ENCODE measurements around the gene IL23A.
A peak's percentile ranks its signal among the peaks of the same experiment; 100 is the strongest.
"Not testable (repeated sequence)": the region's sequence is repeated elsewhere in the genome, so short reads cannot be mapped to it uniquely, and the experiment has no call there.

IL23A gene, protein sequence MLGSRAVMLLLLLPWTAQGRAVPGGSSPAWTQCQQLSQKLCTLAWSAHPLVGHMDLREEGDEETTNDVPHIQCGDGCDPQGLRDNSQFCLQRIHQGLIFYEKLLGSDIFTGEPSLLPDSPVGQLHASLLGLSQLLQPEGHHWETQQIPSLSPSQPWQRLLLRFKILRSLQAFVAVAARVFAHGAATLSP

DNA sequence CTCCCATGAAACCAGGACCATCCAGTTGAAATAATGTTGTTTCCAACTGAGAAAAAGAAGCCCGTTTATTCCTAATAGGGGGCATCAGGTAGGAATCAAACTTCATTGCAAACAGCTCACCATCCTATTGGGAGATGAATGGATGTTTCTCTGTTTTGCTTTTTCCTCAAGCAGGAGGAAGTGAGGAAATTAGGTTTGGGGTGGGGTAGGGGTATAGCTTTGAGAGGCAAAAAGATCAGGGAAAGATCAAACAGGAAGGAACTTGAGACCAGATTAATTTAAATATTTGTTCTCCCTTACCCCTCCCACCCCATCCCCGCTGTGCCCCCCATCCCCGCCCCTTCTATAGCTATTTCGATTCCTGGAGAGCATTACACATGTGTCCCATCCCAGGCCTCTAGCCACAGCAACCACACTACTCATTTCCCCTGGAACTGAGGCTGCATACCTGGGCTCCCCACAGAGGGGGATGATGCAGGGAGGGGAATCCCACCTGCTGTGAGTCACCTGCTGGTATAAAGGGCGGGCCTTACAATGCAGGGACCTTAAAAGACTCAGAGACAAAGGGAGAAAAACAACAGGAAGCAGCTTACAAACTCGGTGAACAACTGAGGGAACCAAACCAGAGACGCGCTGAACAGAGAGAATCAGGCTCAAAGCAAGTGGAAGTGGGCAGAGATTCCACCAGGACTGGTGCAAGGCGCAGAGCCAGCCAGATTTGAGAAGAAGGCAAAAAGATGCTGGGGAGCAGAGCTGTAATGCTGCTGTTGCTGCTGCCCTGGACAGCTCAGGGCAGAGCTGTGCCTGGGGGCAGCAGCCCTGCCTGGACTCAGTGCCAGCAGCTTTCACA, at the start of gene IL23A:
Gene IL23A, plus strand, starts transcription at position 577 of the 850 bp plus-strand sequence. Its CDS starts 161 bp downstream, at position 738.
- DNase-seq = no peak

DNA sequence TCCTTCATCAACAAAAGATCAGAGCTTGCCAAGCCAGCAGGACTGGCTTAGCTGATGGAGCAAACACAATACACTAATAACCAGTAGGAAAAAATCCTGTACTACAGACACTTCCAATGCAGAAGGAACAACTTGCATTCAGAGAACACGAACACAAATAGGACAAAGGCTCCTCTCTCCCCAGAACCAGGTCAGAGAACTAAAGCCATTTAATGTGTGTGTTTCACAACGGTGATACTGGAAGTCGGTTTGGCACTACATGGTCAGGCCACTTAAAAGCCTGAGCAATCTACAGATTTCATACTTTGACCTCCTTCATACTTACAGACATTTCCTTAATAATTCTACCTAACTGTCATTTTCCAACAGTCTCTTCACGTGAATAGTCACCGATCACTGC, 44.9 kb upstream of the IL23A start:
- DNase-seq = no peak

DNA sequence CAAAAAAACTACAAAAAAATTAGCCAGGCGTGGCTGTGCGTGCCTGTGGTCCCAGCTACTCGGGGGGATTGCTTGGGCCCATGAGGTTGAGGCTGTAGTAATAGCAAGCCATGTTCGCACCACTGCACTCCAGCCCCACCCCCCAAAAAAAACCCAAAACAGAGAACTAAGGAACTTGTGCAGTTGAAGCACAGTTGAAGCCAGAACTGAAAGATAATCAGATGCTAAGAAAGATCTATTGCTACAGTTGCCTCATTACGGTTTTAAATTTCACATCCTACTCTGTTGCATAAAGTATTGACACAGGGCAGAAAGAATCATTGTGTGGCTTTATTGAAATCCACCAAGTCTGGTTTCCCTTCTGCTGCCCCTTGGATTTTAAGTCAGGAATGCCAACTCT, 42.4 kb upstream of the IL23A start:
- no peak for DNase-seq

DNA sequence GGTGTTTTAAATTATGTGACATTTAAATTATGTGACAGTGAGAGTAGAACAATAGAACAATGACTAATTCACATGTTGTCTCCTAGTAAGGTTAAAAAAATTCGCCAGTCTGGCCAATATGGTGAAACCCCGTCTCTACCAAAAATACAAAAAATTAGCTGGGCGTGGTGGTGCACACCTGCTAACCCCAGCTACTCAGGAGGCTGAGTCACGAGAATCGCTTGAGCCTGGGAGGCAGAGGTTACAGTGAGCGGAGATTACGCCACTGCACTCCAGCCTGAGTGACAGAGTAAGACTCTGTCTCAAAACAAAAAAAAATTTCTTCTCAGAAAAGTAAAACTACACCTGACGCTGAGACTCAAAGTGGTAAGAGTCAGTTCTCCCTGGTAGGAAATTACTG, 41.3 kb upstream of the IL23A start:
- DNase-seq = no peak

DNA sequence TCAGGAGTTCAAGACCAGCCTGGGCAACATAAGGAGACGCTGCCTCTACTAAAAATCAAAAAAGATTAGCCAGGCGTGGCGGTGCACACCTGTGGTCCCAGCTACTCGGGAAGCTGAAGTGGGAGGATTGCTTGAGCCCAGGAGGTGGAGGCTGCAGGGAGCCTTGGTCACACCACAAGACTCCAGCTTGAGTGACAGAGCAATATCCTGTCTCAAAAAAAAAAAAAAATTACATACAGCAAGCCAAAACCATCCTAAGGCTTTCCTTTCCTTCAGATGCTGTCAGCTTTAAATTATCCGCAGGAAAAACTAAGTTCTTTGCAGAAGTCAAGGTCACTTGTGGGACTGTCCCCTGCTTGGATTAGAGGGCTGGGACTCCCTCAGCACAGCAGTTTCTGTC, 39.9 kb upstream of the IL23A start:
- no peak for DNase-seq

DNA sequence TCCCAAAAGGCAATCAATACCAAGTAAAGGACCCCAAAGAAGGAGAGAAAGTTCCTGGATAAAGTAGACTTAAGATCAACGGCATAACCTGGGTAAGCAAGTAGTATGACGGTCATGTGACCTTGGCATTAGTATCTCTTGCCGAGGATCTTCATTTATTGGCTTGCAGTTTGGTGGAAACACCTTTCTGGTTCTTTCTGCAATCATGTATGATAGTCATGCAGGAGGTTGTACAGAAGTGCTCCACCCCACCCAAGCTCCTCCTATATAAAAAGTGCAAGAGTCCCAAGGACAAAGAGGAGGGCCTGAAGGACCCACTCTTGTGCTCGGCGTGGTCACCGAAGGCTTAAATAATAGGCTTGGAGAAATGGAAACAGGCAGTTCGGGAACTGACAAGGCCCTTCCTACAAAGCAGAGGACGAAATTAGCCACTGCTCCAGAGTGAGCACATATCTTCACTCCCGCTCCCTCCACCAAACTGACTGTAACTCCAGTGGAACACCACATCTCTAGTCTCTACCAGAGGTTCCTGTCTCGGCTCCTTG, 39.3 kb upstream of the IL23A start:
- DNase-seq = no peak

DNA sequence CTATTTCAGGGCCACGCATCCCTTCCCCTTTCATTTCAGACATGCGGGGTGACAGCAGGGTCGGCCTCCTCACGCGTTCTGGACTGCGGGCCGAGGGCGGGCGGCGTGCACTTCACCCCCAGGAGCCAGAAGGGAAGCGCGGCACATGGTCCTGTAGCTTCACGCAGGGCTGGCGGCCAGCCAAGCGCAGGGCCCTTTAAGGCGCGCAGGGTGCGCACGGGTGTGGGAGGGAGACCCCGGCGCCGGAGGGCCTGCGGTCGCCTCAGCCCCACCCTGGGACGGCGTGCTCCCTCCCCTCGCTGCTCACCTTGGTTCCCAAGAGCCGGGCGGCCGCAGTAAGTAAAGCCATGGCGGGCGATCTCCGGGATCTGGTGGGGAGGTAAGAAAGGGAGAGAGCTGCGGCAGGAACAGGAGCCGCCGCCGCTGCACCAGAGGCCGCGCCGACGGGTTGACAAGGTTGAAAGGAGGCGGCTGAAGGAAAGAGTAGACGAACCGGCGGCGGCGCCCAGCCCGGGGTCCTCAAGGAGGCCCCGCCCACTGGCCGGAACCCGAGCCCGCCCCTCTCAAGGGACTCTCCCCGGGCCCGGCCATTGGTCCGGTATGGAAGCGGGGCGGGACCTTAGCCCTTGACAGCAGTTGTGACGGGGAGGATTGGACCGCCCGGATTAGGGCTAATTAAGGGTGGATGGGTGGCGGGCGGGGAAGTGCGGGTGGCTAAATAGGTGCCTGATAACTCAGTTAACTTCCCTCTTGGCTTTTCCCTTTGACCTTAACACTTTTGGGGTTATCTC, 38.6 kb upstream of the IL23A start, which contains the start of gene CS:
Gene CS, minus strand, starts transcription at position 478 of the 791 bp plus-strand sequence. Its CDS starts 129 bp downstream, at position 349.
- DNase-seq = peak; percentile 86

DNA sequence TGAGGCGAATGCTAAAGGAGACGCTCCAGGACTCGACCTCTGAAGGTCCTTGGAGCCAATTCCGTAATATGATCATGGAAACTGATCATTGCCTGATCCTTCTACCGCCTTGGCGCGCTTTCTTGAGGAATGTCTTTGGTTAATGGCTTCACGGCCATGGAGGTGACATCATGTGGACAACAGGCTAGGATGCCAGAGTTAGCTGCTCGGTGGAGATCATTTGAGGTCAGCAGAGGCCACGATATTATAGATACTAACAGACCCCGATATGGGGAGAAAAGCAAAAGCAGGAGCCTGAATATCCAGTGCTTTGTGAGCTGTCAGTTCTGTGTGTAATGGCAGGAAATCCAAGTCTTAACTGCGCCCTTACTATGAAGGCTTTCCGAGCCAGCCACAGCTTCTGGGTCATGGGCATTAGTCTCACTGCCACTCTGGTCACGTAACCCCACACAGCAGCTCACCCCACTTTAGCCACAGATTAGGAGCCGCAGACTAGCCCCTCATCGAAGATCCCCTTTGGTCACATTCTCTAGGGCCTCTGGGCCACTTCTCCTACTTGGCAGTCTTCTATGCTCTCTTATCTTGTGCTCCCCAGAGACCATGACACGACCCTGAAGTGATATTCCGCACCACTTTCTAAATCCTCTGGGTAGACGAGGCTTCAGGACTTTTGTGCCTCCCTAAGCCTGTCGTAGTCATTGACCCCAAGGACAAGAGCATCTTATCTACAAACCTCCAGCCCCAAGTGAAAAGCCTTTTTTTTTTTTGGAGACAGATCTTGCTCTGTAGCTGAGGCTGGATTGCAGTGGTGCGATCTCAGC, 37.8 kb upstream of the IL23A start:
- no peak for DNase-seq

DNA sequence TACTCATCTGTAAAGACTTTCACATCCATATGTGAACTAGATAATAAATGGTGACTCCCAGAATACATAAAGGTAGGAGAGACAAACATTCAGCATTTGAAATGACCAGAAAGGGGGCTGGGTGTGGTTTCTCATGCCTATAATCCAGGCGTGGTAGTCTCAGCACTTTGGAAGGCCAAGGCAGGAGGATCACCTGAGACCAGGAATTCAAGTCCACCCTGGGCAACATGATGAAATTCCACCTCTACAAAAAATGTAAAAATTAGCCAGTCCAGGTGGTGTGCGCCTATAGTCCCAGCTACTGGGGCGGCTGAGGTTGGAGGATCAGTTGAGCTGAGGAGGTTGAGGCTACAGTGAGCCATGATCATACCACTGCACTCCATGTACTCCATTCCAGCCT, 34.4 kb upstream of the IL23A start:
- DNase-seq = no peak

DNA sequence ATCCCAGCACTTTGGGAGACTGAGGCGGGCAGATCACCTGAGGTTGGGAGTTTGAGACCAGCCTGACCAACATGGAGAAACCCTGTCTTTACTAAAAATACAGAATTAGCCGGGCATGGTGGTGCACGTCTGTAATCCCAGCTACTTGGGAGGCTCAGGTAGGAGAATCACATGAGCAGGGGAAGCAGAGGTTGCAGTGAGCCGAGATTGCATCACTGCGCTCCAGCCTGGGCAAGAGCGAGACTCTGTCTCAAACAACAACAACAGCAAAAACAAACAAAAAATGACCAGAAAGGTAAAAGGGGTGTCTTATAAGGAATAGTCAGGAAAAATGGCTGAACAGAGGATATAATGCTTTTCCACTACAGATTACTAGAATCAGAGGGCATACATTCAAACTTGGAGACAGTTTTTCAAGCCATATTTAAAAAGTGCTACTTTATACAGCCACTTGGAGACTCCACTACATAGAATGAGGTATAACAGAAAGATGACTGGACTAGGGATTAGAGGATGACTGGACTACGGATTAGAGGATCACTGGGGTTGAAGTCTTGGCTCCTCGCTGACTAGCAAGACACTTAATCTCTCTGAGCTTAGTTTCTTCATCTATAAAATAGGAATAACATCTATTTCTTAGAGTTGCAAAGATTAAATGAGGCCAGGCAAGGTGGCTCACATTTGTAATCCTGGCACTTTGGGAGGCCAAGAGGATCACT, 33.7 kb upstream of the IL23A start:
- no peak for DNase-seq

DNA sequence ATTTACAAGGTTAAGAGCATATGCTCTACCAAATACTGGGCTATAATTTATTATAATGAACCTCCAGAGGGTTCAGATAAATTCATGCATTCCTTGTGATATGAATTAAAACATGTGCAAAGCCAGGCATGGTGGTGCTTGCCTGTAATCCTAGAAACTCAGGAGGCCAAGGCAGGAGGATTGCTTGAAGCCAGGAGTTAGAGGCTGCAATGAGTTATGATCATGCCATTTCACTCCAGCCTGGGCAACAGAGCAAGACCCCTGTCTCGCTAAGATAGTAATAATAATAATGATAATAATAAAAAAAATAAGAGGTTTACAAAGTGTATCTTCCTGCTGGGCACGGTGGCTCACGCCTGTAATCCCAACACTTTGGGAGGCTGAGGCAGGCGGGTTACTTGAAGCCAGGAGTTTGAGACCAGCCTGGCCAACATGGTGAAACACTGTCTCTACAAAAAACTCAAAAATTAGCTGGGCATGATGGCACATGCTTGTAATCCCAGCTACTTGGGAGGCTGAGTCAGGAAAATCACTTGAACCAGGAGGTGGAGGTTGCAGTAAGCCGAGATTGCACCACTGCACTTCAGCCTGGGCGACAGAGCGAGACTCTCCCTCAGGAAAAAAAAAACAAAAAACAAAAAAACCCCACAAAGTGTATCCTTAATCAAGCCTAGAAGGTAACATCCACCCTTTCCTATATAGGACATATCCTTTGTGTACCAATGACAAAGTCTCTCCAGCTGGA, 31.3 kb upstream of the IL23A start:
- no peak for DNase-seq

DNA sequence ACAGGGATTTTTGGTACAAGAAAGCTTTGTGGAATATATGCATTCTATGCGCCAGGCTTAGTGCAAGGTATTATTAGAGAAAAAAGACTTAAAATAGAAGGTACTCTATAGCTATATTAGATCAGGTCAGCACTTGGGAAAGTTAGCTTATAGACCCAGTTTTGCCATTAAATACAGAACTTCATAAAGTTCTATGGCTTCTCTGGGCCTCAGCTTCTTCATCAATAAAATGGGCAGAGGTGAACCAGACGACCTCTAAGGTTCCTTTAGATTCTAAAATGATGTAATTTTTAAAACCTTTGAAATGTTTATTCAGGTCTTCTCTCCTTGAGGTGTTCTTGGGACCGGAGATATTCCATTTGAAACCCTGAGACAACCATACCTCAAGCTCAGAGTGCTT, 30.0 kb upstream of the IL23A start:
- DNase-seq = no peak

DNA sequence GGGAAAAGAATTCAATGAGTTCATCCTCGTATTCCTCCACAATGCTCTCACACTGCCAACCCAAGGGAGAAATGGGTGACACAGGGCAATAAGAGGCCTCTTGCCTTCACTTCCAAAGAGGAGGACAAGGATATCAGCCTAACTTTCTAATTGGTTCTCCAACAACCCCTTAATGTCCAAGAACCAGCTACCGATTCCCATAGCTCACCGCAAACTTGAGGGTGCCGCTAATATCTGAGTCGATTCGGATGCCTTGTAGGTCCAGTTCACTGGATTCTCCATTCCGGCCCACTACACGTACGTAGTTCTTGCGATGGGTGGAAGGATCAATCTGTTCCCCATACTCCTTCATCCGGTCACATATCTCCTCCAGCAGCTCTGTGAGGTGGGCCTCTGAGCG, 27.7 kb upstream of the IL23A start:
- no peak for DNase-seq

DNA sequence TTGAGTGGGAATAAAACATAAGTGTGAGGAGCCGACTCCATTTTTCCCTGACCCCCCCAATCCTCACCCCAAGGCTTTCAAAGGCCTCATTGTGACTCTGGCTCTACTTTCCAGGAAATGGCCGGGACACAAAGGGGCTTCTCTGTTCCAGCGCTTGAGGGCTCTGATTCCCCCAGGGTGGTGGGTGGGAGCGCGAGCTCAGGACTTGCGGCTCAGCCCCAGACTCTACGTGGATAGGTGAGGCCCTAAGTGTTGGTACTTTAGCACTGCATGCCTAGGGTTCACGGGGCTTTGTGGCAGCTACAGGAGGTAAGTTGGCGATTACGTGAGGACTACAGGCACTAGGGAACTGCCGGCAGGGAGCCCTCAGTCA, 23.4 kb upstream of the IL23A start:
- no peak for DNase-seq

DNA sequence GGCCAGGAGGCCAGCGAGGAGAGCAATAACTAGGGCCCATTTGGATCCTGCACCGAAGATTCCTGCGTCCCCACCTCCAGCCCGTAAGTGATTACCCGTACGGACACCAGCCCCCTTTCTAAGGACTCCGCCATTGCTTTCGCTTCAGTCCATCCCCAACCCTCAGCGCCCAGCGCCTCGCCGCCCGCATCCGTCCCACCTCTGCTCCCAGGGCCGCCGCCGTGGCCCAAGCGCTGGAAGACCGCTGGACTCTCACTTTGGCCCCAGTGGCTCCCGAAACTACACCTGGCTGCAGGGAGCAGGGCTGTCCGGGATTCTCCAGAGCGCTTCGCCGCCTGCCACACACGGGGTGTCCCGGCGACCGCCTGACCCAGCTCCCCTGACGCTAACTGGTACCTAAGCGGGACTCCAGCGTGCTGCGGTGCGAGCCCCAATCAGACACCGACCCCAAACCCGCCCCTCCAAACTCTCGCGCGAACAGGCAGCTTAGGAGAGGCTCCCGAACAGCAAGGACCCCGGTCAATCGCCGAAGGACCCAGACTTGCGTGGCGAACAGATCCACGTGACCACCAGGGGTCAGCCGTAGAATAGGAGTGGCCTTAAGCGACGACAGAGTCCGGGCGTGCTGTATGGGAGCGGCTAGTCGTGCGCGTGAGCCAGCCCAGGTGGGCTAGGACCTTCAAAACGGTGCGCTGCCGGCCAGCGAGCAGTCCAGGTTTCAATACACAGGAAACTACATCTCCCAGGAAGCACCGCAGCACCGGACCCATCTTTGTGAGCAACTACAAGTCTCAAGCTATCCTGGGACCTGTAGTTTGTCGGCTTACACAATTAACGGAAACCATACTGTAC, 22.8 kb upstream of the IL23A start, which contains the start of gene CNPY2:
Gene CNPY2, minus strand, starts transcription at position 367 of the 852 bp plus-strand sequence. CDS start 771 bp downstream, outside the sequence.
- peak; percentile 90 for DNase-seq

DNA sequence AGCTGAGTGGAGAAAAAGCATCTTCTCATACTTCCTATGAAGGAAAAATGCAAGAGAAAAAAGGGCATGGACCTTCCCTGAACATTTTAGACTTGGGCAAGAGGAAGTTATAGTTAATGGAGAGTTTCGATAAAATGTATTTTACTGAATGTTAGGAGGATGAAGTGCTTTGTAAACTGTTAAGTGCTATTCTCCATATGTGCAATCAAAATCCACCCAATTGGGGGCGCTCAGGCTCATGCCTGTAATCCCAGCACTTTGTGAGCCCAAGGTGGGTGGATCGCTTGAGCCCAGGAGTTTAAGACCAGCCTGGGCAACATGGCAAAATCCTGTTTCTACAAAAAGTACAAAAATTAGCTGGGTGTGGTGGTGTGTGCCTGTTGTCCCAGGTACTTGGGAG, 21.0 kb upstream of the IL23A start:
- no peak for DNase-seq

DNA sequence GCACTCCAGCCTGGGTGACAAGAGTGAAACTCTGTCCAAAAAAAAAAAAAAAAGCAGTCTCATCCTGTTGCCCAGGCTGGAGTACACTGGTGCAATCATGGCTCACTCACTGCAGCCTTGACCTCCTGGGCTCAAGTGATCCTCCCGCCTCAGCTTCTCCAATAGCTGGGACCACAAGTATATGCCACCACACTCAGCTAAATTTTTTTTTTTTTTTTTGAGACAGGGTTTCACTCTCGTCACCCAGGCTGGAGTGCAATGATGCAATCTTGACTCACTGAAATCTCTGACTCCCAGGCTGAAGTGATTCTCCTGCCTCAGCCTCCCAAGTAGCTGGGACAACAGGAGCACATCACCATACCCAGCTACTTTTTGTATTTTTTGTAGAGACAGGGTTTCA, 17.7 kb upstream of the IL23A start:
- no peak for DNase-seq

DNA sequence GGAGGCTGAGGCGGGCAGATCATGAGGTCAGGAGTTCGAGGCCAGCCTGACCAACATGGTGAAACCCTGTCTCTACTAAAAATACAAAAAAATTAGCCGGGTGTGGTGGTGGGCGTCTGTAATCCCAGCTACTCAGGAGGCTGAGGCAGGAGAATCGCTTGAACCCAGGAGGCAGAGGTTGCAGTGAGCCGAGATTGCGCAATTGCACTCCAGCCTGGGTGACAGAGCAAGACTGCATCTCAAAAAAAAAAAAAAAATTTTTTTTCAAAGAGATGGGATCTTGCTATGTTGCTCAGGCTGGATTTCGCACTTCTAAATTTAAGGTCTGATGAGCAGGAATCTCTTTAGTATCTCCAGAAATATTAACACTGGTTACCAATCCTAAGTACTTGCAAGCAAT, 17.1 kb upstream of the IL23A start:
- DNase-seq = not testable (repeated sequence)

DNA sequence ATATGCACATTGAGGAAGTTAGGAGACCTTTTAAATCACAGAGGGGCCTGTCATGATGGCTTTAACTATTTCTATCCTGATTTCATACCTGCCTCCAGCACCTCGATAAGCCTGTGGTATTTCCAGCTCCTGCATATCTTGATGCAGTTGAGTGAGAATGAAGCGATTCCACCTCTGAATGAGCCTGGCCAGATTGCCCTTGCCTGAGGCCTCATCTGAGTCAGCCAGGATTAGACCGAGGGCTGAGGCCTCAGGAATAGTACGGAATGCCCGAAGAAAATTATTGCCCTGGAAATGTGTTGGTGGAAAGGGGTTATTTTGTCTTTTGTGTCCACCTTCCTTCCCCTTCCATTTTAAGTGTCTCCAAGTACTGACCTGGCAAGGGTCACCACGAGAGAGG, 14.5 kb upstream of the IL23A start:
- no peak for DNase-seq

DNA sequence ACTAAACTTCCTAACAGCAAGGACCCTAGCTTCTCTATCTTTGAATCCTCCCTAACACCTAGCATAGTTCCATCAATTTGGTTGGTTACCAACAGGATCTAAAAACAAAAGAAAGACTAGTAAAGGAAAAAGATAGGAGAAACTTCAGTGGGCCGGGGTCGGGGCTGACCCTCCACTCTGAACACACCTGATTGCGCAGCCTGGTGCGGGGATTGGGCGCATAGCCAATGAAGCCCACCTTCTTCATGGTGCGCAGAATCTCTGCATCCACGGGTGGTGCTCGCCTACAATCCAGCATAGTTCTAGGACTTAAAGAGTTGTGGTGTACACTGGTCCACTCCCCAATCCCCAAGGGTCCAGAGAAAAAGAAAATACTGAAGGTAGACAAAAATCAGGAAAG, 12.6 kb upstream of the IL23A start:
- DNase-seq = no peak

Data from NCI-H1436 treated with DMSO at 0.1 percent for 48 hours (cell line).